ENCODE measurements around the gene EEF1A2. TPM values are rescaled to one million over a fixed set of nuclear protein-coding genes. Genes with fewer than 3 reads are reported as not detected.

Gene EEF1A2
- total RNA-seq, 1 experiment from 2014 or later: 26.0 TPM

DNA sequence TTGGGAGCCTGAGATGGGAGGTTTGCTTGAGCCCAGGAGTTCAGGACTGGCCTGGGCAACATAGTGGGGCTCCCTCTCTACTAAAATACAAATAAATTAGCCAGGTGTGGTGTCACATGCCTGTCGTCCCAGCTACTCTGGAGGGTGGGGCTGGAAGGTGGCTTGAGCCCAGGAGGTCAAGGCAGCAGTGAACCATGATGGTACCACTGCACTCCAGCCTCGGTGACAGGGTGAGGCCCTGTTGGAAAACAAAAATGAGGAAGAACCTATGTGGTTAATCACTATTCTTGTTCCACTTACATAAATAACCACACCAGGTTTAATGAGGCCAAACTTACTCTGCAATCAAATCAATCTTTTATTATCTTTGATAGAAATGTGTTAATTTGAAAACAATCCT, 27.1 kb upstream of the EEF1A2 start (continued):
- TF ChIP-seq, protein P1, sequence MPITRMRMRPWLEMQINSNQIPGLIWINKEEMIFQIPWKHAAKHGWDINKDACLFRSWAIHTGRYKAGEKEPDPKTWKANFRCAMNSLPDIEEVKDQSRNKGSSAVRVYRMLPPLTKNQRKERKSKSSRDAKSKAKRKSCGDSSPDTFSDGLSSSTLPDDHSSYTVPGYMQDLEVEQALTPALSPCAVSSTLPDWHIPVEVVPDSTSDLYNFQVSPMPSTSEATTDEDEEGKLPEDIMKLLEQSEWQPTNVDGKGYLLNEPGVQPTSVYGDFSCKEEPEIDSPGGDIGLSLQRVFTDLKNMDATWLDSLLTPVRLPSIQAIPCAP (CRISPR knock-in tag; IDR thresholded peaks at IDR 0.05): no peak

DNA sequence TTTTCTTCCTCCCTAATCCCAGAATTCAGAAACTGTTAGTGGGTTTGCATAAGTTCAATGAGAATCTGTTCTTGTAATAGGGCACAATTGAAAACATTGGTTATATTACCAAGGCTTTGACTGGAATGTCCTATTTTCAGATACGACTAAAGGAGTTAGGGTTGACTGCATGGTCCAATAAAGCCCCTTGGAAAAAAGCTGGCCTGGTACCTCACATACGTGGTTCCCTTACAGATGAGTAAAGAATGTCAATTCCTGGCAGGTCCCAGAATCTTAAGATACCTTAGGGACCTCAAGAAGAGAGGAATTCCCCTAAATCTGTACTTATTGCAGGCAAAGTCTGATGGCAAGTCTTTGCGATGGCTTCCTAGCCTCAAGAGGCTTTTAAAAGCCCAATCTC, 26.3 kb upstream of the EEF1A2 start:
- DNase-seq (ENCODE audit: low spot score) (no peak), ATAC-seq (no peak)
- ChIA-PET POLR2A (no interaction called here), CTCF (interaction anchor here (2.4 kb wide), 1 partner anchor 28 kb away, joined by 8 read pairs; no protein-coding TSS in a partner anchor)
- H3K4me1 Mint-ChIP-seq: 0 out of 2 replicates have a peak, but pooled peaks cover 2% of the 10 kb centered on the region
- TF ChIP-seq, protein P2, sequence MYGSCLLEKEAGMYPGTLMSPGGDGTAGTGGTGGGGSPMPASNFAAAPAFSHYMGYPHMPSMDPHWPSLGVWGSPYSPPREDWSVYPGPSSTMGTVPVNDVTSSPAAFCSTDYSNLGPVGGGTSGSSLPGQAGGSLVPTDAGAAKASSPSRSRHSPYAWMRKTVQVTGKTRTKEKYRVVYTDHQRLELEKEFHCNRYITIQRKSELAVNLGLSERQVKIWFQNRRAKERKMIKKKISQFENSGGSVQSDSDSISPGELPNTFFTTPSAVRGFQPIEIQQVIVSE (CRISPR knock-in tag; IDR thresholded peaks at IDR 0.05; ENCODE audit: borderline replicate concordance): no peak
- TF ChIP-seq, protein P3, sequence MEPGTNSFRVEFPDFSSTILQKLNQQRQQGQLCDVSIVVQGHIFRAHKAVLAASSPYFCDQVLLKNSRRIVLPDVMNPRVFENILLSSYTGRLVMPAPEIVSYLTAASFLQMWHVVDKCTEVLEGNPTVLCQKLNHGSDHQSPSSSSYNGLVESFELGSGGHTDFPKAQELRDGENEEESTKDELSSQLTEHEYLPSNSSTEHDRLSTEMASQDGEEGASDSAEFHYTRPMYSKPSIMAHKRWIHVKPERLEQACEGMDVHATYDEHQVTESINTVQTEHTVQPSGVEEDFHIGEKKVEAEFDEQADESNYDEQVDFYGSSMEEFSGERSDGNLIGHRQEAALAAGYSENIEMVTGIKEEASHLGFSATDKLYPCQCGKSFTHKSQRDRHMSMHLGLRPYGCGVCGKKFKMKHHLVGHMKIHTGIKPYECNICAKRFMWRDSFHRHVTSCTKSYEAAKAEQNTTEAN (CRISPR knock-in tag; IDR thresholded peaks at IDR 0.05): no peak
- no peak for TF ChIP-seq NFYB (CRISPR knock-in tag; conservative IDR thresholded peaks at IDR 0.05; ENCODE audit: low read depth)
- no peak for TF ChIP-seq CBFB (CRISPR knock-in tag; IDR thresholded peaks at IDR 0.05; ENCODE audit: low read depth)
- TF ChIP-seq, protein P4, sequence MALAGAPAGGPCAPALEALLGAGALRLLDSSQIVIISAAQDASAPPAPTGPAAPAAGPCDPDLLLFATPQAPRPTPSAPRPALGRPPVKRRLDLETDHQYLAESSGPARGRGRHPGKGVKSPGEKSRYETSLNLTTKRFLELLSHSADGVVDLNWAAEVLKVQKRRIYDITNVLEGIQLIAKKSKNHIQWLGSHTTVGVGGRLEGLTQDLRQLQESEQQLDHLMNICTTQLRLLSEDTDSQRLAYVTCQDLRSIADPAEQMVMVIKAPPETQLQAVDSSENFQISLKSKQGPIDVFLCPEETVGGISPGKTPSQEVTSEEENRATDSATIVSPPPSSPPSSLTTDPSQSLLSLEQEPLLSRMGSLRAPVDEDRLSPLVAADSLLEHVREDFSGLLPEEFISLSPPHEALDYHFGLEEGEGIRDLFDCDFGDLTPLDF (CRISPR knock-in tag; IDR thresholded peaks at IDR 0.05): no peak
- no peak for TF ChIP-seq HMGA2 (CRISPR knock-in tag; IDR thresholded peaks at IDR 0.05)
- no peak for TF ChIP-seq SMAD4 (CRISPR knock-in tag; IDR thresholded peaks at IDR 0.05)
- TF ChIP-seq, protein P5, sequence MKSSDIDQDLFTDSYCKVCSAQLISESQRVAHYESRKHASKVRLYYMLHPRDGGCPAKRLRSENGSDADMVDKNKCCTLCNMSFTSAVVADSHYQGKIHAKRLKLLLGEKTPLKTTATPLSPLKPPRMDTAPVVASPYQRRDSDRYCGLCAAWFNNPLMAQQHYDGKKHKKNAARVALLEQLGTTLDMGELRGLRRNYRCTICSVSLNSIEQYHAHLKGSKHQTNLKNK (CRISPR knock-in tag; IDR thresholded peaks at IDR 0.05): no peak
- no peak for TF ChIP-seq ZNF423 (CRISPR knock-in tag; IDR thresholded peaks at IDR 0.05)
- no peak for TF ChIP-seq OVOL2 (CRISPR knock-in tag; IDR thresholded peaks at IDR 0.05; ENCODE audit: borderline replicate concordance)
- peaks cover 8% of the 10 kb centered on the region; the same call in 1 of the 2 replicates for H3K9me3 Mint-ChIP-seq
- no peak overlapping the region for H3K4me3 Mint-ChIP-seq
- no peak overlapping the region for H3K27ac Mint-ChIP-seq
- H3K36me3 Mint-ChIP-seq: peaks cover 21% of the 10 kb centered on the region
- H3K27me3 Mint-ChIP-seq (ENCODE audit: low read depth): peaks cover 3% of the 10 kb centered on the region; the same call in 1 of the 2 replicates

DNA sequence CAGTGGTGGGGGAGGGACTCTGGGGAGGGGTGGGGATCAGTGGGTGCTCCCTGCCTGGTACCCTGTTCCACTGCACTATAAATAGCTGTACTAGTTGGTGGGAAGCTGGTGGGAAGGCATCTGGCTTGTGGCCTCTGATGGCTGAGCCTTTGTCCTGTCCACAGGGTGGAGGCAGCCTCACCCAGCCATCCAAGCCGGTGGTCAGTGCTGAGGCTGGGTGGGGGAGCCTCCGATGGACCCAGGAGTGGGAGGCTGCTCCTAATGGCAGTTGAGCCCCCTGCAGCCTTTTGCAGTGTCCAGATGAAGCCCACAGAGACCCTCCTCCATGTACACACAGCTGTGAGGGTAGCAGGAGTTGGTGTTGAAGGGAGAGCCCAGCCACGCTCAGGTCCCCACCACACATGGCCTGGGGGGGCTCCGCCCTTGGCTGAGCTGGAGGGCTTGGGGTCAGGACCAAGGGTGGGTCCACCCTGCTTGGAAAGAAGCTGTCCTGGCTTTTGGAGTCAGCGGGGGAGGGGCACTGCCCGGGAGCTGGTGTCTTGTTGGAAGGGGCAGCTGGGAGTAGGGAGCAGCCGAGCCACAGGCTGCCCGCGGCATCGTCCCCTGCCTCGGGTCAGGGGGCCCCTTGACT, 24.2 kb upstream of the EEF1A2 start:
- POLR2A ChIA-PET: no interaction called here
- CTCF ChIA-PET: interaction anchor here (0.6 to 4.4 kb wide), 3 partner anchors 15 to 513 kb away, joined by 5 to 50 read pairs (median 5); partner anchors contain the start of gene PTK6
- no peak overlapping the region for H3K27ac Mint-ChIP-seq
- DNase-seq (ENCODE audit: low spot score) (no peak), ATAC-seq (no peak)
- H3K27me3 Mint-ChIP-seq (ENCODE audit: low read depth): peaks cover 9% of the 10 kb centered on the region; the same call in 1 of the 2 replicates
- H3K36me3 Mint-ChIP-seq: peaks cover 21% of the 10 kb centered on the region
- peaks cover 14% of the 10 kb centered on the region for H3K4me1 Mint-ChIP-seq
- TF ChIP-seq, protein P6, sequence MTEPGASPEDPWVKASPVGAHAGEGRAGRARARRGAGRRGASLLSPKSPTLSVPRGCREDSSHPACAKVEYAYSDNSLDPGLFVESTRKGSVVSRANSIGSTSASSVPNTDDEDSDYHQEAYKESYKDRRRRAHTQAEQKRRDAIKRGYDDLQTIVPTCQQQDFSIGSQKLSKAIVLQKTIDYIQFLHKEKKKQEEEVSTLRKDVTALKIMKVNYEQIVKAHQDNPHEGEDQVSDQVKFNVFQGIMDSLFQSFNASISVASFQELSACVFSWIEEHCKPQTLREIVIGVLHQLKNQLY (CRISPR knock-in tag; IDR thresholded peaks at IDR 0.05): no peak
- no peak for TF ChIP-seq TCF7 (CRISPR knock-in tag; IDR thresholded peaks at IDR 0.05; ENCODE audit: low read depth)
- TF ChIP-seq ZNF219 (CRISPR knock-in tag; IDR thresholded peaks at IDR 0.05; ENCODE audit: borderline replicate concordance): no peak
- TF ChIP-seq, protein P5 (CRISPR knock-in tag; IDR thresholded peaks at IDR 0.05): no peak
- TF ChIP-seq, protein P7, sequence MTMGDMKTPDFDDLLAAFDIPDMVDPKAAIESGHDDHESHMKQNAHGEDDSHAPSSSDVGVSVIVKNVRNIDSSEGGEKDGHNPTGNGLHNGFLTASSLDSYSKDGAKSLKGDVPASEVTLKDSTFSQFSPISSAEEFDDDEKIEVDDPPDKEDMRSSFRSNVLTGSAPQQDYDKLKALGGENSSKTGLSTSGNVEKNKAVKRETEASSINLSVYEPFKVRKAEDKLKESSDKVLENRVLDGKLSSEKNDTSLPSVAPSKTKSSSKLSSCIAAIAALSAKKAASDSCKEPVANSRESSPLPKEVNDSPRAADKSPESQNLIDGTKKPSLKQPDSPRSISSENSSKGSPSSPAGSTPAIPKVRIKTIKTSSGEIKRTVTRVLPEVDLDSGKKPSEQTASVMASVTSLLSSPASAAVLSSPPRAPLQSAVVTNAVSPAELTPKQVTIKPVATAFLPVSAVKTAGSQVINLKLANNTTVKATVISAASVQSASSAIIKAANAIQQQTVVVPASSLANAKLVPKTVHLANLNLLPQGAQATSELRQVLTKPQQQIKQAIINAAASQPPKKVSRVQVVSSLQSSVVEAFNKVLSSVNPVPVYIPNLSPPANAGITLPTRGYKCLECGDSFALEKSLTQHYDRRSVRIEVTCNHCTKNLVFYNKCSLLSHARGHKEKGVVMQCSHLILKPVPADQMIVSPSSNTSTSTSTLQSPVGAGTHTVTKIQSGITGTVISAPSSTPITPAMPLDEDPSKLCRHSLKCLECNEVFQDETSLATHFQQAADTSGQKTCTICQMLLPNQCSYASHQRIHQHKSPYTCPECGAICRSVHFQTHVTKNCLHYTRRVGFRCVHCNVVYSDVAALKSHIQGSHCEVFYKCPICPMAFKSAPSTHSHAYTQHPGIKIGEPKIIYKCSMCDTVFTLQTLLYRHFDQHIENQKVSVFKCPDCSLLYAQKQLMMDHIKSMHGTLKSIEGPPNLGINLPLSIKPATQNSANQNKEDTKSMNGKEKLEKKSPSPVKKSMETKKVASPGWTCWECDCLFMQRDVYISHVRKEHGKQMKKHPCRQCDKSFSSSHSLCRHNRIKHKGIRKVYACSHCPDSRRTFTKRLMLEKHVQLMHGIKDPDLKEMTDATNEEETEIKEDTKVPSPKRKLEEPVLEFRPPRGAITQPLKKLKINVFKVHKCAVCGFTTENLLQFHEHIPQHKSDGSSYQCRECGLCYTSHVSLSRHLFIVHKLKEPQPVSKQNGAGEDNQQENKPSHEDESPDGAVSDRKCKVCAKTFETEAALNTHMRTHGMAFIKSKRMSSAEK (CRISPR knock-in tag; IDR thresholded peaks at IDR 0.05; ENCODE audit: borderline replicate concordance): no peak
- TF ChIP-seq PRRX2 (CRISPR knock-in tag; IDR thresholded peaks at IDR 0.05): no peak
- no peak for TF ChIP-seq NFATC4 (CRISPR knock-in tag; IDR thresholded peaks at IDR 0.05)
- H3K9me3 Mint-ChIP-seq: peaks cover 8% of the 10 kb centered on the region; the same call in 1 of the 2 replicates
- no peak overlapping the region for H3K4me3 Mint-ChIP-seq

All from WTC11 (cell line).